Activated CD8-positive, alpha-beta T cell treated with anti-CD3 and anti-CD28 coated beads for 36 hours (primary cell): Measurements from ENCODE around the gene ZCCHC2. TPM values are rescaled to one million over a fixed set of nuclear protein-coding genes. Genes with fewer than 3 reads are reported as not detected.

ENCODE experiments used
- ATAC-seq: fragments of 200-7000 bp; cut with Tn5 transposase; one replicate; pipeline ENCODE4 v1.10.0; 2021; ENCODE audit warnings: mild to moderate bottlenecking, moderate library complexity
- CTCF ChIA-PET: fragments of 350-600 bp; sonication (Branson Sonifier 250); formaldehyde crosslinking; loops from one replicate; lab custom pipeline; 2021; ENCODE audit warnings: antibody characterized with exemption; lab: Charles Lee
- POLR2A ChIA-PET: fragments of 350-600 bp; sonication (Branson Sonifier 250); formaldehyde crosslinking; loops from one replicate; lab custom pipeline; 2021; ENCODE audit warnings: antibody characterized with exemption; lab: Charles Lee
- DNase-seq: peaks from one replicate; pipeline ENCODE4 v3.0.0-alpha.2; 2020
- H3K27ac Mint-ChIP-seq: one replicate; pipeline ENCODE4 v1.8.0; 2021; ENCODE audit warnings: mild to moderate bottlenecking, mixed read lengths
- H3K27me3 Mint-ChIP-seq: one replicate; pipeline ENCODE4 v1.8.0; 2021; ENCODE audit warnings: mixed read lengths
- H3K36me3 Mint-ChIP-seq: one replicate; pipeline ENCODE4 v1.8.0; 2021; ENCODE audit warnings: low read depth, mixed read lengths
- H3K4me1 Mint-ChIP-seq: one replicate; pipeline ENCODE4 v1.8.0; 2021; ENCODE audit warnings: low read depth, mixed read lengths
- H3K4me3 Mint-ChIP-seq: one replicate; pipeline ENCODE4 v1.8.0; 2021; ENCODE audit warnings: mild to moderate bottlenecking, moderate library complexity, mixed read lengths
- H3K9me3 Mint-ChIP-seq: one replicate; pipeline ENCODE4 v1.8.0; 2021; ENCODE audit warnings: mixed read lengths
- CTCF ChIP-seq: fragments of 200-600 bp; IDR thresholded peaks from one replicate; pipeline ENCODE4 v1.8.0; 2022; ENCODE audit warnings: antibody characterized with exemption, mild to moderate bottlenecking
- intact Hi-C: fragments of 100-400 bp; cut with micrococcal nuclease; formaldehyde crosslinking; loops from one replicate; pipeline ENCODE4 v1.10.0; 2022
- total RNA-seq, 2 experiments: library from RNA; stranded (reverse); gene quantifications; one replicate each; pipeline ENCODE4 v1.2.3, GENCODE V29; 2021

ZCCHC2 gene
- total RNA-seq, 2 experiments from 2014 or later, result 31.7 to 33.4 TPM

- H3K27ac Mint-ChIP-seq, result no peak overlapping the region
- H3K27me3 Mint-ChIP-seq, result peaks cover 25% of the 10 kb centered on the region
- ChIA-PET CTCF (interaction anchor here (1.1 kb wide), 1 partner anchor 191 kb away, joined by 3 read pairs; no protein-coding TSS in a partner anchor), POLR2A (no interaction called here)
- H3K36me3 Mint-ChIP-seq, result no peaks in the 10 kb centered on the region
- intact Hi-C loops, result no loop called here
- no peak overlapping the region for H3K4me3 Mint-ChIP-seq
- no peaks in the 10 kb centered on the region for H3K9me3 Mint-ChIP-seq
- no peak for TF ChIP-seq CTCF
- no peak for DNase-seq
- no peak for ATAC-seq
- H3K4me1 Mint-ChIP-seq, result no peaks in the 10 kb centered on the region
These were observed 93.5 kb downstream of the ZCCHC2 start for GRCh38 chr18:62616331-62616805.

GRCh38 chr18:62617793-62618591 is 95.2 kb downstream of the ZCCHC2 start:
- no peaks in the 10 kb centered on the region for H3K9me3 Mint-ChIP-seq
- DNase-seq, result no peak
- H3K27ac Mint-ChIP-seq, result no peak overlapping the region
- no peak for ATAC-seq
- no peaks in the 10 kb centered on the region for H3K36me3 Mint-ChIP-seq
- ChIA-PET CTCF (interaction anchor here (1.1 kb wide), 1 partner anchor 192 kb away, joined by 3 read pairs; no protein-coding TSS in a partner anchor), POLR2A (no interaction called here)
- intact Hi-C loops, result no loop called here
- peaks cover 21% of the 10 kb centered on the region for H3K27me3 Mint-ChIP-seq
- no peak overlapping the region for H3K4me3 Mint-ChIP-seq
- H3K4me1 Mint-ChIP-seq, result no peaks in the 10 kb centered on the region
- no peak for TF ChIP-seq CTCF

- Mint-ChIP-seq H3K27ac (no peak overlapping the region), H3K9me3 (no peaks in the 10 kb centered on the region), H3K4me3 (no peak overlapping the region), H3K4me1 (no peaks in the 10 kb centered on the region), H3K36me3 (no peaks in the 10 kb centered on the region), H3K27me3 (peaks cover 18% of the 10 kb centered on the region)
- CTCF ChIA-PET, result no interaction called here
- no peak for TF ChIP-seq CTCF
- intact Hi-C loops, result no loop called here
- no peak for DNase-seq
- POLR2A ChIA-PET, result no interaction called here
- ATAC-seq, result no peak
These were observed 95.9 kb downstream of the ZCCHC2 start for GRCh38 chr18:62618735-62619134.

- Mint-ChIP-seq H3K4me3 (no peak overlapping the region), H3K4me1 (no peaks in the 10 kb centered on the region), H3K9me3 (no peaks in the 10 kb centered on the region), H3K36me3 (no peaks in the 10 kb centered on the region), H3K27me3 (peaks cover 8% of the 10 kb centered on the region), H3K27ac (no peak overlapping the region)
- POLR2A ChIA-PET, result no interaction called here
- DNase-seq, result no peak
- CTCF ChIA-PET, result interaction anchor here (1.2 to 1.3 kb wide), 2 partner anchors 16 to 196 kb away, joined by 3 read pairs; no protein-coding TSS in a partner anchor
- no peak for TF ChIP-seq CTCF
- intact Hi-C loops, result no loop called here
- ATAC-seq, result no peak
These were observed 98.7 kb downstream of the ZCCHC2 start for GRCh38 chr18:62621546-62621945.

GRCh38 chr18:62625019-62625418 is 102.2 kb downstream of the ZCCHC2 start:
- no peaks in the 10 kb centered on the region for H3K9me3 Mint-ChIP-seq
- H3K27me3 Mint-ChIP-seq, result peaks cover 1% of the 10 kb centered on the region
- H3K4me1 Mint-ChIP-seq, result no peaks in the 10 kb centered on the region
- DNase-seq (no peak), ATAC-seq (no peak)
- TF ChIP-seq CTCF, result no peak
- H3K27ac Mint-ChIP-seq, result no peak overlapping the region
- intact Hi-C loops, result no loop called here
- no peaks in the 10 kb centered on the region for H3K36me3 Mint-ChIP-seq
- ChIA-PET POLR2A (no interaction called here), CTCF (interaction anchor here (1.2 to 1.3 kb wide), 2 partner anchors 13 to 41 kb away, joined by 3 read pairs; no protein-coding TSS in a partner anchor)
- H3K4me3 Mint-ChIP-seq, result no peak overlapping the region
